K562 (cell line): ENCODE results near the gene AS3MT. TPM values are rescaled to one million over a fixed set of nuclear protein-coding genes. Genes with fewer than 3 reads are reported as not detected.

Experiments used
- ARHGAP35 ChIP-seq: fragments of 450-650 bp; IDR thresholded peaks from 2 replicates; pipeline ENCODE4 v1.6.1; 2018; ENCODE audit not compliant: partially characterized antibody
- DDX20 ChIP-seq: fragments of 450-650 bp; IDR thresholded peaks from 2 replicates; pipeline ENCODE4 v1.6.1; 2016; ENCODE audit warnings: missing genetic modification characterization, low read depth, mild to moderate bottlenecking, missing compliant biosample characterization, moderate library complexity
- GTF2E2 ChIP-seq: fragments of 200-800 bp; sonication (Bioruptor generic); IDR thresholded peaks from 2 replicates; pipeline ENCODE4 v1.6.1; 2016; ENCODE audit warnings: missing genetic modification characterization, missing compliant biosample characterization
- KLF6 ChIP-seq: fragments of 250-450 bp; sonication (Bioruptor Pico); IDR thresholded peaks from 2 replicates; pipeline ENCODE4 v1.4.0; 2020; ENCODE audit warnings: mild to moderate bottlenecking, moderate library complexity, borderline replicate concordance
- L3MBTL2 ChIP-seq: fragments of 450-650 bp; IDR thresholded peaks from 2 replicates; pipeline ENCODE4 v1.6.1; 2016; ENCODE audit warnings: mild to moderate bottlenecking, moderate library complexity
- MAFG ChIP-seq: fragments of 450-650 bp; conservative IDR thresholded peaks from 2 replicates; pipeline ENCODE4 v1.6.1; 2016; ENCODE audit warnings: missing genetic modification characterization, missing compliant biosample characterization
- MCM2 ChIP-seq: fragments of 450-650 bp; IDR thresholded peaks from 2 replicates; pipeline ENCODE4 v1.6.1; 2017; ENCODE audit warnings: low read depth, mild to moderate bottlenecking
- MEF2A ChIP-seq: IDR thresholded peaks from 2 replicates; pipeline ENCODE4 v1.6.1; 2011; ENCODE audit warnings: low read depth, mild to moderate bottlenecking, low read length, moderate library complexity; ENCODE audit not compliant: control insufficient read depth
- NCOA6 ChIP-seq: fragments of 450-650 bp; IDR thresholded peaks from 2 replicates; pipeline ENCODE4 v1.6.1; 2017; ENCODE audit warnings: mild to moderate bottlenecking
- PHB2 ChIP-seq: fragments of 450-650 bp; IDR thresholded peaks from 2 replicates; pipeline ENCODE4 v1.6.1; 2017; ENCODE audit warnings: low read depth
- TBL1XR1 ChIP-seq, 2 experiments: IDR thresholded peaks; 2 replicates each; pipeline ENCODE4 v1.6.1; 2012; ENCODE audit warnings: improper control_type of control experiment in 2 of 2, low read length in 2 of 2, mild to moderate bottlenecking in 1 of 2
- TCF3 ChIP-seq: sonication (generic); formaldehyde crosslinking; IDR thresholded peaks from 2 replicates; pipeline ENCODE4 v1.4.0; 2020; ENCODE audit warnings: mild to moderate bottlenecking, missing genetic modification reagents
- ZNF175 ChIP-seq: fragments of 200-800 bp; sonication (Bioruptor generic); IDR thresholded peaks from 2 replicates; pipeline ENCODE4 v1.6.1; 2016; ENCODE audit warnings: low read depth, mild to moderate bottlenecking, missing genetic modification characterization, missing compliant biosample characterization
- ZNF507 ChIP-seq: conservative IDR thresholded peaks from 2 replicates; pipeline ENCODE4 v1.6.1; 2017; ENCODE audit warnings: missing genetic modification characterization, missing compliant biosample characterization
- ZNF551 ChIP-seq: fragments of 250-450 bp; sonication (Bioruptor Pico); IDR thresholded peaks from 2 replicates; pipeline ENCODE4 v1.5.0; 2021; ENCODE audit warnings: mild to moderate bottlenecking, moderate library complexity
- ZSCAN29 ChIP-seq: fragments of 450-650 bp; IDR thresholded peaks from 2 replicates; pipeline ENCODE4 v1.6.1; 2017
- polyA plus RNA-seq, 8 experiments: library from polyadenylated mRNA; depleted of rRNA in 4 of 8; stranded (reverse) in 5 of 8; unstranded in 3 of 8; fragments of >200 nt; fragmentation: Nextera tagmentation in 2 of 8; fragmentation: Illumina TruSeq in 1 of 8; extraction: Ambion mirVana in 2 of 8; extraction: Trizol in 1 of 8; gene quantifications; 2 replicates each; pipeline versions ENCODE4 v1.2.1 to v1.2.3, GENCODE V29; 2011 to 2014; ENCODE audit warnings: inconsistent platforms in 1 of 8, missing spikeins in 1 of 8
- total RNA-seq, 7 experiments: library from RNA; depleted of rRNA in 6 of 7; stranded (reverse); fragments of >200 nt in 6 of 7; fragmentation: Illumina TruSeq in 2 of 7; extraction: Trizol in 2 of 7; gene quantifications; 2 replicates each; pipeline versions ENCODE4 v1.2.1 to v1.2.3, GENCODE V29; 2011 to 2021; ENCODE audit warnings: low replicate concordance in 1 of 7
- TF ChIP-seq, protein P1 (sequence below): fragments of 450-650 bp; IDR thresholded peaks from 2 replicates; pipeline ENCODE4 v1.6.1; 2016; ENCODE audit warnings: missing biosample characterization, missing genetic modification characterization
- TF ChIP-seq, protein P2 (sequence below): fragments of 250-450 bp; sonication (Bioruptor Pico); IDR thresholded peaks from 2 replicates; pipeline ENCODE4 v1.4.0; 2020; ENCODE audit warnings: mild to moderate bottlenecking, moderate library complexity
- TF ChIP-seq, protein P3 (sequence below), 2 experiments: fragments of 450-650 bp; IDR thresholded peaks; 2 replicates each; pipeline ENCODE4 v1.6.1; 2016
- TF ChIP-seq, protein P4 (sequence below): IDR thresholded peaks from 2 replicates; pipeline ENCODE4 v1.6.1; 2011; ENCODE audit warnings: borderline replicate concordance, low read depth, mild to moderate bottlenecking, moderate library complexity, low read length; ENCODE audit not compliant: insufficient read depth, poor library complexity, severe bottlenecking

AS3MT gene
- total and polyA plus RNA-seq, 9 of the 15 experiments (the other 6 are each of a cell fraction or from before 2014, with no cell fraction given) = 0.04 to 0.33 (median 0.19) TPM; not detected in 2

DNA sequence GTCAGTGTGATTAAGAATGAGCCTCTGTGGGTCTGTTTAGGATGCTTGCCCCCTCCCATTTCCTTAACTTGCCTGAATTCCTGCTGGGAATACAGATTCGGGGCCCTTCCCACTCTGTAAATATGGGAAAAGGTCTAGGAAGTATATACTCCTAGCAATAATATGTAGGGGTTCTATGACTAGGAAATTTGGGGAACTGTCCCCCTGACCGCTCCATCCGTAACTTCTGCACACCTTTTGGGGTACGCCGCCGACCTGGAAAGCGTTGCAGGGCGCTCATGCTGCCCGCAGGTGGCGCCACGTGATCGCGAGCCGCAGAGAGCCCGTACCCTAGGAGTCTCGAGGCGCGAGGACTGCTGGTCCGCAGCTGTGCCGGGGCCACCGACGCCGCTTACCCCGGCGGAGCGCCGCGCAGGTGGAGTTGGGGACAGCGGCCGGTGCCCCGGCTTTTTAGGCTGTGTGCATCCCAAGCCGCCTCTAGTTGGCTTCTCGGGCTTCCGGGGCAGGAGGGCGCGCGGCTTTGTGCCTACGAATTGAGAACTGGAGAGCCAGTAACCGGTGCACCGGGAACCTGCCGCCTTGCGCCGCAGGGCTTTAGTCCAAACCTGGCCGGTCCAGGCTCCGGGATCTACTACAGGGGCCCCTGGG lies 48.2 kb downstream of the AS3MT start (continued):
- TF ChIP-seq, protein P1, sequence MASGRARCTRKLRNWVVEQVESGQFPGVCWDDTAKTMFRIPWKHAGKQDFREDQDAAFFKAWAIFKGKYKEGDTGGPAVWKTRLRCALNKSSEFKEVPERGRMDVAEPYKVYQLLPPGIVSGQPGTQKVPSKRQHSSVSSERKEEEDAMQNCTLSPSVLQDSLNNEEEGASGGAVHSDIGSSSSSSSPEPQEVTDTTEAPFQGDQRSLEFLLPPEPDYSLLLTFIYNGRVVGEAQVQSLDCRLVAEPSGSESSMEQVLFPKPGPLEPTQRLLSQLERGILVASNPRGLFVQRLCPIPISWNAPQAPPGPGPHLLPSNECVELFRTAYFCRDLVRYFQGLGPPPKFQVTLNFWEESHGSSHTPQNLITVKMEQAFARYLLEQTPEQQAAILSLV (tag) = no peak
- TF ChIP-seq TCF3 (CRISPR knock-in tag) = no peak
- TF ChIP-seq KLF6 (CRISPR knock-in tag) = no peak
- no peak for TF ChIP-seq ZSCAN29
- no peak for TF ChIP-seq GTF2E2 (tag)
- no peak for TF ChIP-seq NCOA6
- TF ChIP-seq, protein P2, sequence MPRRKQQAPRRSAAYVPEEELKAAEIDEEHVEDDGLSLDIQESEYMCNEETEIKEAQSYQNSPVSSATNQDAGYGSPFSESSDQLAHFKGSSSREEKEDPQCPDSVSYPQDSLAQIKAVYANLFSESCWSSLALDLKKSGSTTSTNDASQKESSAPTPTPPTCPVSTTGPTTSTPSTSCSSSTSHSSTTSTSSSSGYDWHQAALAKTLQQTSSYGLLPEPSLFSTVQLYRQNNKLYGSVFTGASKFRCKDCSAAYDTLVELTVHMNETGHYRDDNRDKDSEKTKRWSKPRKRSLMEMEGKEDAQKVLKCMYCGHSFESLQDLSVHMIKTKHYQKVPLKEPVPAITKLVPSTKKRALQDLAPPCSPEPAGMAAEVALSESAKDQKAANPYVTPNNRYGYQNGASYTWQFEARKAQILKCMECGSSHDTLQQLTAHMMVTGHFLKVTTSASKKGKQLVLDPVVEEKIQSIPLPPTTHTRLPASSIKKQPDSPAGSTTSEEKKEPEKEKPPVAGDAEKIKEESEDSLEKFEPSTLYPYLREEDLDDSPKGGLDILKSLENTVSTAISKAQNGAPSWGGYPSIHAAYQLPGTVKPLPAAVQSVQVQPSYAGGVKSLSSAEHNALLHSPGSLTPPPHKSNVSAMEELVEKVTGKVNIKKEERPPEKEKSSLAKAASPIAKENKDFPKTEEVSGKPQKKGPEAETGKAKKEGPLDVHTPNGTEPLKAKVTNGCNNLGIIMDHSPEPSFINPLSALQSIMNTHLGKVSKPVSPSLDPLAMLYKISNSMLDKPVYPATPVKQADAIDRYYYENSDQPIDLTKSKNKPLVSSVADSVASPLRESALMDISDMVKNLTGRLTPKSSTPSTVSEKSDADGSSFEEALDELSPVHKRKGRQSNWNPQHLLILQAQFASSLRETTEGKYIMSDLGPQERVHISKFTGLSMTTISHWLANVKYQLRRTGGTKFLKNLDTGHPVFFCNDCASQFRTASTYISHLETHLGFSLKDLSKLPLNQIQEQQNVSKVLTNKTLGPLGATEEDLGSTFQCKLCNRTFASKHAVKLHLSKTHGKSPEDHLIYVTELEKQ = no peak
- TF ChIP-seq ZNF551 (CRISPR knock-in tag) = no peak
- no peak for TF ChIP-seq ZNF507 (tag)
- TF ChIP-seq, protein P3, sequence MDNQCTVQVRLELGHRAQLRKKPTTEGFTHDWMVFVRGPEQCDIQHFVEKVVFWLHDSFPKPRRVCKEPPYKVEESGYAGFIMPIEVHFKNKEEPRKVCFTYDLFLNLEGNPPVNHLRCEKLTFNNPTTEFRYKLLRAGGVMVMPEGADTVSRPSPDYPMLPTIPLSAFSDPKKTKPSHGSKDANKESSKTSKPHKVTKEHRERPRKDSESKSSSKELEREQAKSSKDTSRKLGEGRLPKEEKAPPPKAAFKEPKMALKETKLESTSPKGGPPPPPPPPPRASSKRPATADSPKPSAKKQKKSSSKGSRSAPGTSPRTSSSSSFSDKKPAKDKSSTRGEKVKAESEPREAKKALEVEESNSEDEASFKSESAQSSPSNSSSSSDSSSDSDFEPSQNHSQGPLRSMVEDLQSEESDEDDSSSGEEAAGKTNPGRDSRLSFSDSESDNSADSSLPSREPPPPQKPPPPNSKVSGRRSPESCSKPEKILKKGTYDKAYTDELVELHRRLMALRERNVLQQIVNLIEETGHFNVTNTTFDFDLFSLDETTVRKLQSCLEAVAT (IDR thresholded peaks at IDR 0.05) = no peak
- no peak for TF ChIP-seq ZNF175 (CRISPR knock-in tag)
- TF ChIP-seq TBL1XR1 (IDR thresholded peaks at IDR 0.05; ENCODE audit: low read length in 2 of 2) = no peak
- no peak for TF ChIP-seq ARHGAP35
- TF ChIP-seq PHB2 = no peak
- TF ChIP-seq MAFG (tag) = no peak
- TF ChIP-seq, protein P4, sequence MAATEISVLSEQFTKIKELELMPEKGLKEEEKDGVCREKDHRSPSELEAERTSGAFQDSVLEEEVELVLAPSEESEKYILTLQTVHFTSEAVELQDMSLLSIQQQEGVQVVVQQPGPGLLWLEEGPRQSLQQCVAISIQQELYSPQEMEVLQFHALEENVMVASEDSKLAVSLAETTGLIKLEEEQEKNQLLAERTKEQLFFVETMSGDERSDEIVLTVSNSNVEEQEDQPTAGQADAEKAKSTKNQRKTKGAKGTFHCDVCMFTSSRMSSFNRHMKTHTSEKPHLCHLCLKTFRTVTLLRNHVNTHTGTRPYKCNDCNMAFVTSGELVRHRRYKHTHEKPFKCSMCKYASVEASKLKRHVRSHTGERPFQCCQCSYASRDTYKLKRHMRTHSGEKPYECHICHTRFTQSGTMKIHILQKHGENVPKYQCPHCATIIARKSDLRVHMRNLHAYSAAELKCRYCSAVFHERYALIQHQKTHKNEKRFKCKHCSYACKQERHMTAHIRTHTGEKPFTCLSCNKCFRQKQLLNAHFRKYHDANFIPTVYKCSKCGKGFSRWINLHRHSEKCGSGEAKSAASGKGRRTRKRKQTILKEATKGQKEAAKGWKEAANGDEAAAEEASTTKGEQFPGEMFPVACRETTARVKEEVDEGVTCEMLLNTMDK = no peak
- no peak for TF ChIP-seq DDX20 (tag)
- no peak for TF ChIP-seq MCM2
- no peak for TF ChIP-seq MEF2A
- no peak for TF ChIP-seq L3MBTL2
